ENCODE data around the gene ARHGEF12. TPM values are rescaled to one million over a fixed set of nuclear protein-coding genes. Genes with fewer than 3 reads are reported as not detected.

ARHGEF12 gene
- total RNA-seq, 1 donor, result 134 TPM

GRCh38 chr11:120317689-120318480, 18.3 kb upstream of the ARHGEF12 start:
- Histone ChIP-seq H3K4me3 (ENCODE audit: insufficient read depth, low read length) (no peak overlapping the region), H4K20me1 (ENCODE audit: insufficient read depth, low read length) (no peaks in the 10 kb centered on the region), H2AFZ (ENCODE audit: low read length) (no peak overlapping the region), H3K27ac (ENCODE audit: low read depth, low read length) (no peak overlapping the region), H3K36me3 (ENCODE audit: insufficient read depth, low read length) (no peaks in the 10 kb centered on the region), H3K9me3 (ENCODE audit: low read depth, low read length) (no peaks in the 10 kb centered on the region), H3K4me2 (ENCODE audit: insufficient read depth, low read length) (no peak overlapping the region), H3K4me1 (ENCODE audit: insufficient read depth, low read length) (peaks cover 11% of the 10 kb centered on the region), H3K27me3 (ENCODE audit: insufficient read depth, low read length) (peaks cover 20% of the 10 kb centered on the region), H3K79me2 (ENCODE audit: insufficient read depth, low read length) (no peaks in the 10 kb centered on the region)
- DNase-seq (ENCODE audit: insufficient read length, low spot score, missing footprints), result no peak
- TF ChIP-seq, protein P1, sequence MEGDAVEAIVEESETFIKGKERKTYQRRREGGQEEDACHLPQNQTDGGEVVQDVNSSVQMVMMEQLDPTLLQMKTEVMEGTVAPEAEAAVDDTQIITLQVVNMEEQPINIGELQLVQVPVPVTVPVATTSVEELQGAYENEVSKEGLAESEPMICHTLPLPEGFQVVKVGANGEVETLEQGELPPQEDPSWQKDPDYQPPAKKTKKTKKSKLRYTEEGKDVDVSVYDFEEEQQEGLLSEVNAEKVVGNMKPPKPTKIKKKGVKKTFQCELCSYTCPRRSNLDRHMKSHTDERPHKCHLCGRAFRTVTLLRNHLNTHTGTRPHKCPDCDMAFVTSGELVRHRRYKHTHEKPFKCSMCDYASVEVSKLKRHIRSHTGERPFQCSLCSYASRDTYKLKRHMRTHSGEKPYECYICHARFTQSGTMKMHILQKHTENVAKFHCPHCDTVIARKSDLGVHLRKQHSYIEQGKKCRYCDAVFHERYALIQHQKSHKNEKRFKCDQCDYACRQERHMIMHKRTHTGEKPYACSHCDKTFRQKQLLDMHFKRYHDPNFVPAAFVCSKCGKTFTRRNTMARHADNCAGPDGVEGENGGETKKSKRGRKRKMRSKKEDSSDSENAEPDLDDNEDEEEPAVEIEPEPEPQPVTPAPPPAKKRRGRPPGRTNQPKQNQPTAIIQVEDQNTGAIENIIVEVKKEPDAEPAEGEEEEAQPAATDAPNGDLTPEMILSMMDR (IDR thresholded peaks at IDR 0.05; ENCODE audit: extremely low read depth, low read depth, low read length), result no peak

- no peaks in the 10 kb centered on the region for H3K9me3 ChIP-seq (ENCODE audit: low read depth, low read length)
- TF ChIP-seq, protein P1 (IDR thresholded peaks at IDR 0.05; ENCODE audit: extremely low read depth, low read depth, low read length), result no peak
- H2AFZ ChIP-seq (ENCODE audit: low read length), result no peak overlapping the region
- H3K27ac ChIP-seq (ENCODE audit: low read depth, low read length), result no peak overlapping the region
- peaks cover 11% of the 10 kb centered on the region for H3K4me1 ChIP-seq (ENCODE audit: insufficient read depth, low read length)
- no peaks in the 10 kb centered on the region for H4K20me1 ChIP-seq (ENCODE audit: insufficient read depth, low read length)
- H3K36me3 ChIP-seq (ENCODE audit: insufficient read depth, low read length), result no peaks in the 10 kb centered on the region
- H3K79me2 ChIP-seq (ENCODE audit: insufficient read depth, low read length), result no peaks in the 10 kb centered on the region
- H3K27me3 ChIP-seq (ENCODE audit: insufficient read depth, low read length), result peaks cover 20% of the 10 kb centered on the region
- no peak for DNase-seq (ENCODE audit: insufficient read length, low spot score, missing footprints)
- H3K4me2 ChIP-seq (ENCODE audit: insufficient read depth, low read length), result no peak overlapping the region
- H3K4me3 ChIP-seq (ENCODE audit: insufficient read depth, low read length), result no peak overlapping the region
These were observed 17.3 kb upstream of the ARHGEF12 start for GRCh38 chr11:120318906-120319305.

GRCh38 chr11:120324932-120325810, 11.0 kb upstream of the ARHGEF12 start, which contains the start of gene TLCD5:
Gene TLCD5, plus strand, starts transcription at chr11:120325299. Its CDS starts 2,143 bp downstream, at chr11:120327442.
- Histone ChIP-seq H3K27me3 (ENCODE audit: insufficient read depth, low read length) (no peaks in the 10 kb centered on the region), H3K9me3 (ENCODE audit: low read depth, low read length) (no peaks in the 10 kb centered on the region), H3K4me1 (ENCODE audit: insufficient read depth, low read length) (peaks cover 27% of the 10 kb centered on the region), H2AFZ (ENCODE audit: low read length) (peak within 1 kb of the TSS; percentile 90), H3K27ac (ENCODE audit: low read depth, low read length) (peak within 1 kb of the TSS; percentile 94), H3K36me3 (ENCODE audit: insufficient read depth, low read length) (peaks cover 4% of the 10 kb centered on the region), H3K79me2 (ENCODE audit: insufficient read depth, low read length) (peaks cover 26% of the 10 kb centered on the region), H4K20me1 (ENCODE audit: insufficient read depth, low read length) (no peaks in the 10 kb centered on the region), H3K4me3 (ENCODE audit: insufficient read depth, low read length) (peak within 1 kb of the TSS; percentile 79), H3K4me2 (ENCODE audit: insufficient read depth, low read length) (peak within 1 kb of the TSS; percentile 91)
- TF ChIP-seq, protein P1 (IDR thresholded peaks at IDR 0.05; ENCODE audit: extremely low read depth, low read depth, low read length), result no peak
- DNase-seq (ENCODE audit: insufficient read length, low spot score, missing footprints), result peak; percentile 88
